Fibroblast of lung (primary cell): ENCODE measurements around the gene DMWD.

Experiments used
- CTCF ChIP-seq, 2 donors: IDR thresholded peaks in 1 of 2; conservative IDR thresholded peaks in 1 of 2; 1 replicate in 1 of 2; 2 replicates in 1 of 2; pipeline ENCODE4 v1.5.1; 2011 to 2012; ENCODE audit warnings: low read length in 2 of 2, control low read depth in 1 of 2, inconsistent platforms in 1 of 2, low read depth in 1 of 2, mild to moderate bottlenecking in 1 of 2
- EZH2 ChIP-seq: IDR thresholded peaks from 2 replicates; pipeline ENCODE4 v1.5.1; 2012; ENCODE audit warnings: low read length, control low read depth, mild to moderate bottlenecking; ENCODE audit errors: missing control alignments

- TF ChIP-seq CTCF (conservative IDR thresholded peaks at IDR 0.05 in 1 of 2, IDR thresholded peaks at IDR 0.05 in 1 of 2; ENCODE audit: low read depth in 1 of 2, low read length in 2 of 2): no peak
- no peak for TF ChIP-seq EZH2
Observed at GRCh38 chr19:45827459-45828093, 34.9 kb upstream of the DMWD start.
